NCI-H446 (cell line): ENCODE data around the gene HEPHL1.

Experiments
- DNase-seq, 2 experiments: peaks; one replicate each; lab custom pipeline; 2025; lab: John Stamatoyannopoulos, UW

The HEPHL1 gene

DNA sequence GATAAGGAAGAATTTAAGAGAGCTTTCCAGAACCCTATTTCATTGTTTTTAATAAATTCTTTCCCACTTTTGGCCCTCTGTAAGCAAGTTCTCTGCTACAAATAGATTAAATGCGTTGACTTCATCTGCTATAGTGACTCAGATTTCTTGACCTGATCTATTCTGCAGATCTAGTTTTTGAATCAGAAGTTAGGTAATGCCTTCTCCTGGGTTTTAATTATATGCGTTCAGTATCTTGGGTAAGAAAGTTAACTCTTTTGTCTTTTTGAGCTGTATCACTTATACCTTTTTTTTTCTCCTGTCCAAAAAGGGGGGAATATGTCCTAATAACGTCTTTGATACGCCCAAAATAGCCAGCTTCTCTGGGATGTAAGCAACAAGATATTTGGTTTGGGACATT, 2.4 kb upstream of the HEPHL1 start:
- no peak for DNase-seq

DNA sequence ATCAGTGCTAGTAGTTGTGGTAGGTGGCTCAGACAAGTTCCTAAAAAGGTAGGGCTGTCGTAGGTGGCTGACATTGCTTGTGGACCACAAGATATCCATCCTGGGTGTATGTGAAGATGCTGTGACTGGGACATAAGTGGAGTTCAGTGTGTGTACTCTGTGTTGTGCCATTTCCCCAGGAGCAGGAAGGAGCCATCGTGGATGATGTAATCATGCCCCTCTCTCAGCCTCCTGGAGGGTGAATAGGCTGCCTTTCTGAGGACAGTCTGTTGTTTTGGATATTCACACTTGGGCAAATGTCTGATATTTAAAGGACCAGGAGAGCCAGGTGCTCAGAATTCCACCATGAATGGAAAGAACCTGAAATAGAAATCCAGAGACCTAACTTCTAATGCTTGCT, 2.7 kb downstream of the HEPHL1 start:
- no peak for DNase-seq

DNA sequence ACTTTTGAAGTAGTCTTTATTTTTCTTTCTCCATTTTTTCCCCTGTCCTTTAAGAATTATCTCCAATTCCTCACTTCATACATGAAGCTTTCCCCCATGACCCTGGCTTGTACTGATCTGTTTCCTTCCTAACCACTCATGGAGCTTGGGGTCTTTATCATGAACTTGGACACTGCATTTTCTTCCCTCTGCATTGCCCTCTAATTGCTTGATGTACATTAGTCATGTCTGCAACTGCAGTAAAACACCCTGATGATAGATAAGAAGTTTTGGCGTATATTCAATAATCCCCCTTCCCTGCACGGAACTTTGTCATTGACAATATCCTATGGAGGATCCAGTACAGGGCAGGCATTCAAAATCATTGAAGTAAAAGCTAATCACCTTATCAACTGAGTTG, 3.4 kb downstream of the HEPHL1 start:
- DNase-seq: no peak

DNA sequence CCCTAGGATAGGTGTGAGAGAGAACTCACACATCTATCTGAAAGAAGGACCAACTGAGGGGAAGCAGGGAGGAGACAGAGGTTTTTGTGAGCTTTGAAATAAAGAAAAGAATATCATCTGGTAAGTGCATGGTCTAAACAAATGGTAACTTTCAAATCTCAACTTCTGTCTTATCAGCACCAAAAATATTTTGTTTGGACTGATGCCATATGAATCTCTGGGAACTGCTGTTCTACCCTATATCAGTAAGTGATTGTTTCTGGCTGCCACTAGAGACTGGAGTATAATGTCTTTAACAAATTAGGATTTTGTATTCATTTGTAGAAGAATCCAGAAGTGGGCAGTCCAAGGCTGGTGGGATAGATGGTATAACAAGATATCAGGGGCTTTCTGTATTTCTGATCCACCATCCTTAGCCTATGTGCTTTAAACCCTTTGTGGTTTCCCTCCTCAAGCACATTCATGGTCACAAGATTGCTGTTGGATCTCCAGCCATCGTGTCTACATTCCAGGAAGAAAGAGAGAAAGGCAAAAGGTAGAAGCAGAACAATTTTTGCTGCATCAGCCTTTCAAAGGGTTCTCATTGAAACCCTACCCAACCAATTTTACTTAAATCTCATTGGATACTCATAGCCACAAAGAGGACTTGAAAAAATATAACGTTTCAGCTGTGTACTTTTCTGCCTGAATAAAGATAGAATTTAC, 4.7 kb downstream of the HEPHL1 start:
- DNase-seq: no peak

DNA sequence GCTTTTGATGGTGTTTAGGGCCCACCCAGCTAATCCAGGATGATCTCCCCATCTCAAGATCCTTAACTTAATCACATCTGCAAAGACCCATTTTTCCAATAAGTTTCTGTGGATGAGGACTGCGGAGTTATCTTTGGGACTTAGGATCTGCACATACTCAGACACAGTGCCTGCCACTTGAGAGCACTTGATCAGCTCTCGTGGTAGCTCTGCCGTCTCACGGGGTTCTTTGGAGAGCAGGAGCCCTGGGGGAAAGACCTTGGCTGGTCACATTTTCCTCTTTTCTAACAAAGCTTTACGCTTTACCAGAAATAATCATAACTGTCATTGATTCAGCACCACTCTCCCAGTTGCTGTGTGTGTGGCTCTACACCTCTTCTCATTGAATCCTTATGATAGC, 6.1 kb downstream of the HEPHL1 start:
- DNase-seq: no peak

DNA sequence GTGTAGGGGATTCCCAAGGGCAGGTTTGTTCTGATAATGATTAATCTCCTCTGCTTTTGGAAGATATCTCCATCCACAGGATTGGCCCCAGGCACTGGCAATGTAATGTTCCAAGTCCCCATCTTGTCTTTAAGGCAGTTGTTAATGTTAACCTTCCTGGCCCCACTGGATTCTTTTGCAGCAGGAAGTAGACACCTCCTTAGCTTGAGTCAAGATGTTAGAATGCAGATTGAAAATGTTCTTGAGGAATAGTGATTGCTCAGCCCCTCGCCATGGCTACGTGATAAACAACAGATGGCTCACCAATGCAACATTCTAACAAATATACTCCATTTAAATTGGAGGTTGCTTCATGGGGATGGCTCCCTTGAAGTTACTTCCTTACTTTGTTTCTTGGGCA, 7.3 kb downstream of the HEPHL1 start:
- DNase-seq: no peak

DNA sequence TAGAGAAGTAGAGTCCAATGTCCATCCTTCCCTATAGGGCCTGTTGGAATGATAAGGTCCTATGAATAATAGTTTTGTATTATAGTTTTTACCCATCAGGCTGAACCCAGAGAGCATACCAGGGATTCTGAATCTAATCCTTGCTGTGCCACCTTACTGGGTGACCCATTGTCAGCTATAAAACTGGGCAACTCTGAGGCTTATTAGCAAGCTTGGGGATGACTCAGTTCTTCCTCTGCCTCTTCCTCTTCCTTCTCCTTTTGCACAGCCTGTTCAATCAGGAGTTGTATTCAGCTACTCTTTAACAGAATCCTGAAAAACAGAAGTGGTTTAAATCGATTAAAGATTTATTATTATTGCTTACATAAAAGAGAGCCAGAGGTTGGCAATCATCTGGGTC, 8.9 kb downstream of the HEPHL1 start:
- no peak for DNase-seq

DNA sequence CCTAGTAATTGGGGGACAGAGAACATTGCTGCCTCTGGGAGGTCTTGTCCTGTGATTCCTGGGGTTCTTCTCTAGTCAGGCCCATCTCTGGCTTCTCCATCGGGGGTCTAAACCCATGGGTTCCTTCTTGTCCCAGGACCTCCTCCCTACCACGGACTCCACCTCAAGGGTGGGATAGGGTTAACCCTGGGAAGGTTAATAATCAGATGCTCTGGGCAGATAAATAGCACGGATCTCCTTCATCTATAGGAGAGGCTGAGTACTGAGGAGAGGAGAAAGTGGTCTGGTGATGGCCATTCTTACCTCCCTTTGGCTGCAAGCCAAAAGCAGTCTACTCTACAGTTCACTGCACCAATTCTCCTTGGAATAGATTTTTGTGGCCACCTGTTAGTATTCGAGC, 10.5 kb downstream of the HEPHL1 start:
- no peak for DNase-seq

DNA sequence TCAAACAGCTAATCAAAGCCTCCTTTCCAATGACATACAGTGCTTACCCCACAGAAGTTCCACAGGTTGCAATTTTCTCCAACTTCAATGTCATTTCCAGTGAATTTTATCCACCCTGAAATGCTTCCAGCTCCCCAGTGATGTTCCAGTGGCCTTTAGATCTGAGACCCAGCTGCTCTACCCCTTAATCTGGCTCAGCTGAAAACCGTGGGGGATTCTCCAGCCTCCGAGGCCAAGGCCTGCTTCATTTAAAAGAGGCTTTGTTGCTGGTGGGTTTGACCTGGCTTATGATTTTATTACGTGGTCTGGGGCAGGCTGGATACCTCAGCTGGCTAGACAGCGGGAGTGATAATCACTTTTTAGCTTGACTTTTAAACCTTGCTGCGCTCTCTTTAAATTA, 10.9 kb downstream of the HEPHL1 start:
- DNase-seq: no peak

DNA sequence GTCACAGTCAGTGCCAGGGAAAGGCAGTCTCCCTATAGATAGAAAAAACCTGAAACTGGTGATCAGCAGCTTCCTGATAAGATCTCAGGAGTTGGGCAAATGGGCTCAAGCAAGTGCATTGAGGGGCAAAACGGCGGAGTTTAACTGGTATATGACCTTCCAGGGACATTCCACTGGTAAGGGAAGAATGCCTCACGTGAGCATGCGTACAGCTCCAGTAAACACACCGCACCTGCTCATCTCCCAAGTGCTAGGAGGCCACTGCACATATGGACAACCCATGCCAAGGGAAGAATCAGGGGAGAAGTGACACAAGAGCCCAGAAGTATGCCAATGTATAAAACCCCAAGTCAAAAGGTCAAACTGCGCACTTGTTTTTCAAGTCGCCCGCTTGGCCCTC, 11.6 kb downstream of the HEPHL1 start:
- DNase-seq: no peak

DNA sequence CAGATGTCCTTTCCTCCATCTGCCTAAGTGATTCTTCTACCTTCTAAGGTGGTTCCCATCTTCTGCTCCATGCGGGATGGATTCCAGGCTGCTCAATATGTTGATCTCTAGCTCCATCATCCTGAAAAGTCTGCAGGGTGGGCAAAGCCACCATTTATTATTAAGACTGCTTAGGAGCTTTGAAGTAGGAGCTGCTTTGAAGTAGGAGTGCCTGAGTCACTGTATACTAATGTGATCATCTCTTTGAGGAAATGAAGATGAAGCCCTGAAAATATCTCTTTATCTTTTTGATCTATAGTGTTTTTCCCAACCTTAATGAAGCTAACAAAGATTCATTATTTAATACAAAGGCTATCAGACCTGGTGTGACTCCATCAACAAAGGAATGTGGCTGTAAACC, 13.1 kb downstream of the HEPHL1 start:
- no peak for DNase-seq

DNA sequence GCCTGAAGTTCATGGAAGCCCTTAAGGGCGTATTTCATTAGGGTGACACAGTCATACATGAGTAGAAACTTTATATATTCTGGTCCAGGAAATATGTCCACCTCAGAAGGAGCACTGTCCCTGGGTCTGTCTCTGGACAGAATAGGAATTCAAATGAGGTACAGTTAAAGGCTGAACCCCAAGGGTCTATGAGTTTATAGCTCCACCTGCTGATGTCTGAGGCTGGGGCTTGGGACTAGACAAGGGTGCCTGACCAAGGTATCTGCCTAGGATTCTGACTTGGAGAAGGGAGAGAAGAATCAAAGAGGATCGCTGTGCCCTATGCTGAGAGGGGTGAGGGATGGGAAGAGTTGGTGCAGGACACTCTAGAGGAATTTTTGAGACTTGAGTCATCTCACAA, 14.9 kb downstream of the HEPHL1 start:
- DNase-seq: no peak

DNA sequence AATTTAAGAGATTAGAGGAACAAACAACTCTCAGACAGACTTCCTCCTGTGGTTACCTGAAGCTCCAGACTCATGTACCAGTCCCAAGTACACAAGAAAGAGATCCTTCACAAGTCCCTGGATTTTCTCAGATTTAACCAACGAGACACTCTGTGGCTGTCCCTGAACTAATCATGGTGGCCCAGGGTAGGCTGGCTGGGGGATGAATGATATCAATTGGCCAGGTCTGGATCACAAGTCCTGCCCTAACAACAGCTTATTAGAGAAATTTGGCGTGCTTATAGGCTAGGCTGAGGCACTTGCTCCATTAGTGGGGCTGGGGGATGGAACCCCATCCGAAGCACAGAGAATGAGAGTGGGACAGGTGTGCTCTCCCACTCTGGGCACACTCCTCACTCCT, 22.1 kb downstream of the HEPHL1 start:
- no peak for DNase-seq

DNA sequence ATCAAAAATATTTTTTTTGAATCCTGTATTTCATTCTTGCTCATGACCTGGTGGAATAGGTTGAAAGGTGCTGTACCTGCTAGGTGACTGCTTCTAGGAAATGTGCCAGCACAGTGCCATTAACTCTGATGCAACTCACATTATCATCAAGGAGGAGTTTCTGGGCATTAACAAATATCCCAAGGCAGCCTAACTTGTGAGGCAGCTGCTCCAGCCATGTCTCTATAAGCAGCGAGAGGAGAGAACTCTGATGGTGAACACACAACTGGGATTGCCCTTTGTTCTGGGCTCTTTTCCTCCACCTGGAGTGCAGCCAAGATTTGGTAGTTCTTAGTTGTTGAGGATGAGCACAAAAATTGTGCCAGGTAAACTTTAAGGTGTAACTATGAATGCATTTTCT, 25.6 kb downstream of the HEPHL1 start:
- no peak for DNase-seq

DNA sequence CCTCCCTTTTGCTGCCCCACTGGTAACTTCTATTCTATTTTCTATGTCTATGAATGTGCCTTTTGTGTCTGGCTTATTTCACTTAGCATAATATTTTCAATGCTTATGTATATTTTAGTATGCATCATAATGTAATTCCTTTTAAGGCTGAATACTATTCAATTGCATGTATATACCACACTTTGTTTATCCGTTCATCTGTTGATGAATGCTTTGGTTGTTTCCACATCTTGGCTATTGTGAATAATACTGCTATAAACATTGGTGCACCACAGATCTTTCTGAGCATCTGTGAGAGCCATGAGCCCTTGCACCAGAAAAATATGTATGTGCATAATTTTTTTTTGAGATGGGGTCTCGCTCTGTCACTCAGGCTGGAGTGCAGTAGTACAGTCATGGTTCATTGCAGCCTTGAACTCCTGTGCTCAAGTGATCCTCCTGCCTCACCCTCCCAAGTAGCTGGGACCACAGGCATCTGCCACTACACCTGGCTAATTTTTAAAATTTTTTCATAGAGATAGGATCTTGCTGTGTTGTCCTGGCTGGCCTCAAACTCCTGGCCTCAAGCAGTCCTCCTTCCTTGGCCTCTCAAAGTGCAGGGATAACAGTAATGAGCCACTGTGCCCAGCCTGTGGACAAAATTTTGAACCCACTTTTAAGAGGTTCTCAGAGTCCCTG, 27.0 kb downstream of the HEPHL1 start:
- DNase-seq: no peak

DNA sequence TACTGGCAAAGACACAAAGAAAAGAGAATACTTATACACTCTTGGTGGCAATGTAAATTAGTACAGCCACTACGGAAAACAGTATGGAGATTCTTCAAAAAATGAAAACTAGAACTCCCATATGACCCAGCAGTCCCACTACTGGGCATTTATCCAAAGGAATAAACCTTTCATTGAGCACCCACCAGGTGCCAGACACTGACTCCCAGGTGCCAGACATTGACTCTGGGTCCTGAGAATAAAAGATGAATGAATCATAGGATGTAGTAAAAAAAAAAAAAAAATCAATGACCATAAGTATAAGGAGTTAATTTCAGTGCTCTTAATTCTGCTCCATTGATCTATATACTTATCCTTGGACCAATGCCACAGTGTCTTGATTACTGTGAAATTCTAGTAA, 28.2 kb downstream of the HEPHL1 start:
- peak in 1 of 2 experiments; percentile 8 for DNase-seq

DNA sequence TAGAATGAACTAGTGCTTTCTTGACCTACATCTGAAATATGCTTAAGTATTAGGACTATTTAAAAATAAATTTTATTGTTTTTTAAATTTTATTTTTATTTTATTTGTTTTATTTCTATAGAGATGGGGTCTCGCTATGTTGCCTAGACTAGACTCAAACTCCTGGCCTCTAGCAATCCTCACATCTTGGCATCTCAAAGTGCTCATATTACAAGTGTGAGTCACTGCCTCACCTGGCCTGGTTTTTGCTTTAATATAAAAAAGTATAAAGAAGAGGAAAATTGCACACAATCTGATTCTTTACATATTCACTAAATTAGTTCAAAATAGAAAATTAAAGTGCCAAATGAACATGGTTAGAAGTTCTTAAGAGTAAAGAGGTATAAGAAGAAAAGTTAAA, 37.5 kb downstream of the HEPHL1 start:
- no peak for DNase-seq

DNA sequence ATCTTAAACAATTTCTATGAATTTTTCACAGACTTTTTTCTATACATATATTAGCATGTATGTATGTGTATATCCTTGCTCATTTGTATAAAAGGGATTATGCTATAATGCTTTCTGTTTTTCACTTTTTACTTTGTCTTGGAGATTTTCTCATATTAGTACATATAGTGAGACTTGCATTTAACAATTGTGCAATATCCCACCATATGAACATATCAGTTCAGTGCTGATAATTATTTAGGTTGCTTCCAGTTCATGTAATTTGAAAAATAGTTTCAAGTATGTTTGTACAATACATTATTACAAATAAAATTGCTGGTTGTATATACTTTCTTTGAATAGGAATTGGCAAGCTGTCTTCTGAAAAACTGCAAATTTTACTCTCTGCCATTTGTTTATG, 37.9 kb downstream of the HEPHL1 start:
- no peak for DNase-seq

DNA sequence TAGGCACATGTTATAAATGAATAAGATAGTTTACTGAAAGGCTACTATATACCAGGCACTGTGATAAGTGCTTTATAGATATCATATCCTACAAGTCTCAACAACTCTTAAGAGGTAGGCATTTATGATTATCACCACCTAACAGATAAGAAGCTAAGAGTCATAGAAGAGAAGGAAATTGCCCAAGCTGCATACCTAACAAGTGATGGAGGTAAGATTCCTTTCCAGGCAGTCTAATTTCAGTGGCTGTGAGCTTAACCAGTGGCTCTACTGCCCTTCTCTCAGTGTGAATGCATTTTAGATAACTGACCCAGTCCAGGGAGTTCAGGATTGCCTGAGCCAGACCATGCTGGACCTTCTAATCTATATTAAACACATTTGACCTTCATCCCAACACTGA, 39.2 kb downstream of the HEPHL1 start:
- DNase-seq: no peak

DNA sequence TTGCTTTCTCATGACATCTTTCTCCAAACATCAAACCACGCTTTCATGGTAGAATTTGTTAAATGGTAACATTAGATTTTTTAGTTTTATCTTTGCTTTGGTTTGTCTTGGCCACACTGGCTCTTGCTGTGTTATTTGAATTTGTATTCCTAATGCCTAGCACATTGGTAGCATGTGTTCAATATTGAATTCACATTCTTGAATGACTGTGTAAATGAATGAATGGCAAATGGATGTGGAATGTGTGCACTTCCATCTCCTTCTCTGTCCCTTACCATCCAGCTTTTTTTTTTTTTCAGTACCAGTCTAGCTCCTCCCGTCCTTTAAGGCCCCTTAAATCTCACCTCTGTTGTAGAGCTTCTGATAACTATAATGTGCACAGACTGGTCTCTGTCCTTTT, 41.2 kb downstream of the HEPHL1 start:
- no peak for DNase-seq

DNA sequence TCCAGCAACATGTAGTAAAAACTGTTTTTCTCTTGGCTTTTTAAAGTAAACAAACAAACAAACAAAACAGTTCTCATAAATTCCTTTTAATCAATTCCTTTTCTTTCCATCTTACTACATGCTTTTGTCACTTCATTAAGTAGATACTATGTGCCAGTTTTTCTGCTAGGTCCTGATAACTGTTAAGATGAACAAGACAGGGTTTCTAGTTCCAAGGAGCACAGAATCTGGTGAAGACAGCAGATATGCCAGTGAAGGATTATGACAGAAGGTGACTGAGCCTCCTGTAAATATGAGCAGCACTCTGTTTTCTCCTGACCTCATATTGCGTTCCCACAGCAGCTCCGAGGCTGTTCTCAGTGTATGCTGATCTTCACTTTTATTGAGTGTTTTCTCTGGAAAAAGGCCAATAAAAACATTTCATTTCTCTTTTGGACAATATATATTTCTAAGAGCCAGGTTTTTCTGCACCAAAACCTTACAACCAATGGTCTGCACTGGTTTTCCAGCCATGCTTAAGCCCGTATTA, 45.8 kb downstream of the HEPHL1 start:
- DNase-seq: no peak

DNA sequence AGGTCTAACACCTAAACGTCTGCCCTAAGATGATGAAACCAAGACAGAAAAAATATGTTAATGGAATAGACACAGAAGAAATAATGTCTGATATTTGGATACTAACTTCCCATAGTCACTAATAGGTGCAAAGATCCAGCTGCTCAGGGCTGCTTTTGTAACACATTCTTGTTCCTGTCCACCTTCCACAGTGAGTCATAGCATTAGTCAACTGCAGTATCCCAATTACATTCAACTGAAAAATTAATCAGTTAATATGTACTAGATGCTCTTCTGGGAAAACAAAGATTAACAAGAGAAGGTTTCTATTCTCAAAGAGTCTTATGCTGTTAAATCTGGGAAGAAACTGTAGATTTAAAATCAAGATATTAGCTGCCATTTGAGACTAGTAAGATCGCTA, 47.6 kb downstream of the HEPHL1 start:
- DNase-seq: no peak

DNA sequence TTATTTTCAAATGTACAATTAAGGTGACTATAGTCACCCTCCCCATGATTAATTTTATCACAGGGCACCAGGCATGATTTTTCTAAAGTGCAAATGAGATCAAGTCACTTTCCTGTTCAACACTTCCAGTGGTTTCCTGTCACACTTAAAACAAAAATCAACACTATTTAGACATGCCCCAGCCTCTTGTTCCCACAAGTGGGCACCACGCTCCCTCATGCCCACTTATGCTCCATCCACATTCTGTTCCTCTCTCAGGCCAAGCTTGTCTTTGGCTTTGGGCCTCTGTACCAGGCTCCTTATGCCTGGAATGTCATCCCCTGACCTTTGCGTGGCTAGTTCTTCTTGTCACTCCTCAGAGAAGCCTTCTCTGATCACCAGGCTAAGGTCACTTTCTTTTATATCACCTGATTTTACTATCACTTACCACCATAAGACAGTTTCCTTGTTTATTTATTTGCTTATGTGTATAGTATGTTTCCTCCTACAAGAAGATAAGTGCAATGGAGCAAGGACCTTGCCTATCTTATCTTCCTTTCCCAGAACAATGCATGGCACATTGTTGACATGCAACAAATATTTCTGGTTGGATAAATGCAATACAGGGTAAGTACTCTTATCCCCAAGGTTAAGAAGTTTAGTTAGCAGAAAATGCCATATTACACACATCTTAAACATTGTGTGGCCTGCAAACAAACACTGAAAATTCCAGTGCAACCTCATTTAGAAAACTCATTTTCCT, 56.6 kb downstream of the HEPHL1 start:
- no peak for DNase-seq
